ENCODE data around the gene OXGR1. TPM values are rescaled to one million over a fixed set of nuclear protein-coding genes. Genes with fewer than 3 reads are reported as not detected.

The OXGR1 gene
- total and polyA plus RNA-seq, 2 of the 4 experiments (the other 2 are of a cell fraction): not detected

DNA sequence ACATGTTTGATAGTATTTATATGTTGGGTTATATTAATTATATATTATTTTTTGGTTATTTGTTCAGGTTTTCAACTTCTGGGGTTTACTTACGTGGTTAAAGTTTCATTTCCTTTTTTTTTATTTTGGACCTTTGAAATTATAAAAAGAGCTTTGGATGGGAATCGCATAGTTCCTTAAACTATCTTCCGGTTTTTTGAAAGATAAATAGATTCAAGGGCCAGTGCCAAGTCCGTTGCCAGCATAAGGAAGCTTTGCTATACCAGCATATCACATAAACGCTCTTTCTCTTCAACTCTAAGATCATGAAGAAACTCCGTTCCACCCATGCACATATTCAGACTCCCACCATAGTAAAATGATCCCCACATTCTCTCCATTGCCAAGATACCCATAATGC, 7.4 kb upstream of the OXGR1 start:
- H2BK15ac ChIP-seq (ENCODE audit: low read depth, low read length): no peak overlapping the region
- H4K91ac ChIP-seq (ENCODE audit: insufficient read depth, low read depth, low read length): no peak overlapping the region
- ChIA-PET CTCF (interaction anchor here (0.7 kb wide), 1 partner anchor 250 kb away, joined by 3 read pairs; no protein-coding TSS in a partner anchor), POLR2A (ENCODE audit: unreplicated experiment) (no interaction called here)
- no peak for TF ChIP-seq NFE2L2 (IDR thresholded peaks at IDR 0.05; ENCODE audit: low read depth, low read length)
- no peak for TF ChIP-seq USF2 (IDR thresholded peaks at IDR 0.05; ENCODE audit: low read depth, low read length)
- TF ChIP-seq RCOR1 (IDR thresholded peaks at IDR 0.05; ENCODE audit: insufficient replicate concordance, low read length): no peak
- TF ChIP-seq FOS (IDR thresholded peaks at IDR 0.05; ENCODE audit: low read depth, low read length): no peak
- no peak for TF ChIP-seq CHD1 (IDR thresholded peaks at IDR 0.05; ENCODE audit: low read depth, low read length)
- no peak for TF ChIP-seq RFX5 (IDR thresholded peaks at IDR 0.05; ENCODE audit: low read depth, low read length)
- TF ChIP-seq MAFK (IDR thresholded peaks at IDR 0.05; ENCODE audit: low read depth, low read length): no peak
- no peak for TF ChIP-seq MXI1 (IDR thresholded peaks at IDR 0.05; ENCODE audit: borderline replicate concordance, low read depth, low read length)
- TF ChIP-seq POLR2A (IDR thresholded peaks at IDR 0.05; ENCODE audit: low read depth, low read length): no peak
- TF ChIP-seq RAD21 (IDR thresholded peaks at IDR 0.05; ENCODE audit: low read length): no peak
- TF ChIP-seq CEBPB (IDR thresholded peaks at IDR 0.05; ENCODE audit: low read depth, low read length): no peak
- TF ChIP-seq, protein P1, sequence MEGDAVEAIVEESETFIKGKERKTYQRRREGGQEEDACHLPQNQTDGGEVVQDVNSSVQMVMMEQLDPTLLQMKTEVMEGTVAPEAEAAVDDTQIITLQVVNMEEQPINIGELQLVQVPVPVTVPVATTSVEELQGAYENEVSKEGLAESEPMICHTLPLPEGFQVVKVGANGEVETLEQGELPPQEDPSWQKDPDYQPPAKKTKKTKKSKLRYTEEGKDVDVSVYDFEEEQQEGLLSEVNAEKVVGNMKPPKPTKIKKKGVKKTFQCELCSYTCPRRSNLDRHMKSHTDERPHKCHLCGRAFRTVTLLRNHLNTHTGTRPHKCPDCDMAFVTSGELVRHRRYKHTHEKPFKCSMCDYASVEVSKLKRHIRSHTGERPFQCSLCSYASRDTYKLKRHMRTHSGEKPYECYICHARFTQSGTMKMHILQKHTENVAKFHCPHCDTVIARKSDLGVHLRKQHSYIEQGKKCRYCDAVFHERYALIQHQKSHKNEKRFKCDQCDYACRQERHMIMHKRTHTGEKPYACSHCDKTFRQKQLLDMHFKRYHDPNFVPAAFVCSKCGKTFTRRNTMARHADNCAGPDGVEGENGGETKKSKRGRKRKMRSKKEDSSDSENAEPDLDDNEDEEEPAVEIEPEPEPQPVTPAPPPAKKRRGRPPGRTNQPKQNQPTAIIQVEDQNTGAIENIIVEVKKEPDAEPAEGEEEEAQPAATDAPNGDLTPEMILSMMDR (conservative IDR thresholded peaks at IDR 0.05; ENCODE audit: low read depth, low read length): no peak
- no peak for TF ChIP-seq MAZ (IDR thresholded peaks at IDR 0.05; ENCODE audit: borderline replicate concordance, low read depth, low read length)
- no peak for TF ChIP-seq BHLHE40 (IDR thresholded peaks at IDR 0.05; ENCODE audit: low read depth, low read length)
- TF ChIP-seq, protein P2, sequence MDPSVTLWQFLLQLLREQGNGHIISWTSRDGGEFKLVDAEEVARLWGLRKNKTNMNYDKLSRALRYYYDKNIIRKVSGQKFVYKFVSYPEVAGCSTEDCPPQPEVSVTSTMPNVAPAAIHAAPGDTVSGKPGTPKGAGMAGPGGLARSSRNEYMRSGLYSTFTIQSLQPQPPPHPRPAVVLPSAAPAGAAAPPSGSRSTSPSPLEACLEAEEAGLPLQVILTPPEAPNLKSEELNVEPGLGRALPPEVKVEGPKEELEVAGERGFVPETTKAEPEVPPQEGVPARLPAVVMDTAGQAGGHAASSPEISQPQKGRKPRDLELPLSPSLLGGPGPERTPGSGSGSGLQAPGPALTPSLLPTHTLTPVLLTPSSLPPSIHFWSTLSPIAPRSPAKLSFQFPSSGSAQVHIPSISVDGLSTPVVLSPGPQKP (IDR thresholded peaks at IDR 0.05; ENCODE audit: borderline replicate concordance, low read depth, low read length): no peak
- TF ChIP-seq SMC3 (IDR thresholded peaks at IDR 0.05; ENCODE audit: low read depth, low read length): no peak
- H3K27me3 ChIP-seq (ENCODE audit: control insufficient read depth, insufficient read depth, low read length): peaks cover 10% of the 10 kb centered on the region
- H3K9me3 ChIP-seq (ENCODE audit: control insufficient read depth, insufficient read depth, low read length): no peaks in the 10 kb centered on the region
- DNase-seq (no peak), ATAC-seq (ENCODE audit: low read depth) (no peak)
- no peak overlapping the region for H3K4ac ChIP-seq (ENCODE audit: low read depth, low read length)
- BruUV-seq (replicated peaks): no TSS peak
- H3K4me1 ChIP-seq (ENCODE audit: control insufficient read depth, insufficient read depth, low read length): peaks cover 9% of the 10 kb centered on the region
- H4K8ac ChIP-seq (ENCODE audit: low read depth in 2 of 2, low read length in 2 of 2): no peak overlapping the region
- no peak overlapping the region for H2AK9ac ChIP-seq (replicated peaks; ENCODE audit: low read depth, low read length, poor library complexity)
- no peak overlapping the region for H2AFZ ChIP-seq (replicated peaks; ENCODE audit: low read length, poor library complexity)
- H2BK5ac ChIP-seq (ENCODE audit: low read depth, low read length, poor library complexity, severe bottlenecking): no peak overlapping the region
- 60% methylated on average over 1 of the region's 6 CpGs; no CpG with 5 or more reads in 1 of the 2 experiments for WGBS, 2 experiments (ENCODE audit: extremely low coverage in 2 of 2, insufficient read length in 1 of 2)
- no peak overlapping the region for H3K4me2 ChIP-seq (ENCODE audit: low read depth, low read length)
- in situ Hi-C loops (cut with MboI; ENCODE audit: low sequenced_read_pairs): no loop called here
- no peaks in the 10 kb centered on the region for H3K79me1 ChIP-seq (ENCODE audit: low read depth in 1 of 2, low read length in 2 of 2)
- dilution Hi-C loops (cut with HindIII; ENCODE audit: low sequenced_read_pairs, unreplicated experiment): no loop called here
- no peak overlapping the region for H2AK5ac ChIP-seq (ENCODE audit: low read depth, low read length)
- H3K56ac ChIP-seq (ENCODE audit: extremely low read depth, insufficient read depth, low read length): no peak overlapping the region
- H2BK20ac ChIP-seq (ENCODE audit: low read depth, low read length): no peak overlapping the region
- H3K9ac ChIP-seq (ENCODE audit: low read depth, low read length): no peak overlapping the region
- H3K18ac ChIP-seq (ENCODE audit: low read depth, low read length): no peak overlapping the region
- peaks cover 15% of the 10 kb centered on the region for H3K9me1 ChIP-seq (ENCODE audit: insufficient read depth, low read length)
- H3K4me3 ChIP-seq (ENCODE audit: insufficient read depth, low read depth, low read length): no peak overlapping the region
- no peak overlapping the region for H3K27ac ChIP-seq (ENCODE audit: insufficient read depth, low read length)
- no peak overlapping the region for H3K14ac ChIP-seq (replicated peaks; ENCODE audit: low read depth, low read length)
- H4K5ac ChIP-seq (ENCODE audit: low read depth, low read length): no peak overlapping the region
- no peak overlapping the region for H3K23ac ChIP-seq (ENCODE audit: low read depth, low read length)
- intact Hi-C loops (cut with micrococcal nuclease): no loop called here
- H2BK120ac ChIP-seq (ENCODE audit: low read depth, low read length): no peak overlapping the region
- H4K20me1 ChIP-seq (ENCODE audit: insufficient read depth, low read length): no peaks in the 10 kb centered on the region
- no peaks in the 10 kb centered on the region for H3K36me3 ChIP-seq (ENCODE audit: control insufficient read depth, insufficient read depth, low read length)
